Fibroblast of the aortic adventitia (primary cell): Measurements from ENCODE around the gene SMOC2. TPM values are rescaled to one million over a fixed set of nuclear protein-coding genes. Genes with fewer than 3 reads are reported as not detected.

Experiments used
- DNase-seq: peaks from one replicate; pipeline ENCODE4 v3.0.0-alpha.2; 2010; ENCODE audit warnings: low read depth
- H3K4me3 ChIP-seq: 2 replicates; pipeline ENCODE4 v1.5.1; 2011; ENCODE audit warnings: low read depth, mild to moderate bottlenecking, control low read depth, low read length, moderate library complexity
- total RNA-seq: library from RNA; depleted of rRNA; stranded (reverse); fragments of >200 nt; gene quantifications from 2 replicates; pipeline ENCODE4 v1.2.3, GENCODE V29; 2012; ENCODE audit warnings: low replicate concordance
- TF ChIP-seq, protein P1 (sequence below): IDR thresholded peaks from 2 replicates; pipeline ENCODE4 v1.5.1; 2011; ENCODE audit warnings: mild to moderate bottlenecking, low read length, control low read depth, inconsistent platforms; ENCODE audit not compliant: insufficient read depth

Gene SMOC2
- total RNA-seq, 1 donor, result 0.09 TPM

DNA sequence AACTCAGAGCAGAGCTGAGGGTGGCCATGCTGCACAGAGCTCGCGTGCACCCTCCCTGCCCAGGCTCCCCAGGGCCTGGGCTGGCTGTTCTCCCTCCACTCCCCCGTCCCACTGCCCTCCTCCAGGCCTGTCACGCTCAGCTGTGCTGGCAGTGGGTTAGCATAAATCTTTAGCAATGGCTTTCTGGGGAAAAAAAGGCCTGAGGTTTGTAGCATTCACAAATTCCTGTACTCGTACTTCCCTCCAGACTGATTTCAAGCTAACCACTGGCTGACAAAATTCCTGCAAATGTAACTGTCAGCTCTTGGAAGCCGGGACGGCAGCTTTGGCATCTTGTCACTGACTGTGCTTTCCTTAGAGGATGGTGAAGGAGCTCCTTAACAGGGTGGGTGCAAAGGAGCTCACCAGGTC lies 22.3 kb upstream of the SMOC2 start:
- TF ChIP-seq, protein P1, sequence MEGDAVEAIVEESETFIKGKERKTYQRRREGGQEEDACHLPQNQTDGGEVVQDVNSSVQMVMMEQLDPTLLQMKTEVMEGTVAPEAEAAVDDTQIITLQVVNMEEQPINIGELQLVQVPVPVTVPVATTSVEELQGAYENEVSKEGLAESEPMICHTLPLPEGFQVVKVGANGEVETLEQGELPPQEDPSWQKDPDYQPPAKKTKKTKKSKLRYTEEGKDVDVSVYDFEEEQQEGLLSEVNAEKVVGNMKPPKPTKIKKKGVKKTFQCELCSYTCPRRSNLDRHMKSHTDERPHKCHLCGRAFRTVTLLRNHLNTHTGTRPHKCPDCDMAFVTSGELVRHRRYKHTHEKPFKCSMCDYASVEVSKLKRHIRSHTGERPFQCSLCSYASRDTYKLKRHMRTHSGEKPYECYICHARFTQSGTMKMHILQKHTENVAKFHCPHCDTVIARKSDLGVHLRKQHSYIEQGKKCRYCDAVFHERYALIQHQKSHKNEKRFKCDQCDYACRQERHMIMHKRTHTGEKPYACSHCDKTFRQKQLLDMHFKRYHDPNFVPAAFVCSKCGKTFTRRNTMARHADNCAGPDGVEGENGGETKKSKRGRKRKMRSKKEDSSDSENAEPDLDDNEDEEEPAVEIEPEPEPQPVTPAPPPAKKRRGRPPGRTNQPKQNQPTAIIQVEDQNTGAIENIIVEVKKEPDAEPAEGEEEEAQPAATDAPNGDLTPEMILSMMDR, result no peak
- no peak for DNase-seq
- no peak overlapping the region for H3K4me3 ChIP-seq

GRCh38 chr6:168419569-168419968 lies 21.4 kb upstream of the SMOC2 start:
- H3K4me3 ChIP-seq, result no peak overlapping the region
- TF ChIP-seq, protein P1, result no peak
- no peak for DNase-seq

- H3K4me3 ChIP-seq, result no peak overlapping the region
- no peak for DNase-seq
- TF ChIP-seq, protein P1, result no peak
These were observed 20.9 kb upstream of the SMOC2 start for GRCh38 chr6:168420084-168420483.

GRCh38 chr6:168420706-168421105 lies 20.3 kb upstream of the SMOC2 start:
- no peak overlapping the region for H3K4me3 ChIP-seq
- no peak for DNase-seq
- TF ChIP-seq, protein P1, result no peak

GRCh38 chr6:168427184-168427583 lies 13.8 kb upstream of the SMOC2 start:
- TF ChIP-seq, protein P1, result no peak
- H3K4me3 ChIP-seq, result no peak overlapping the region
- no peak for DNase-seq

DNA sequence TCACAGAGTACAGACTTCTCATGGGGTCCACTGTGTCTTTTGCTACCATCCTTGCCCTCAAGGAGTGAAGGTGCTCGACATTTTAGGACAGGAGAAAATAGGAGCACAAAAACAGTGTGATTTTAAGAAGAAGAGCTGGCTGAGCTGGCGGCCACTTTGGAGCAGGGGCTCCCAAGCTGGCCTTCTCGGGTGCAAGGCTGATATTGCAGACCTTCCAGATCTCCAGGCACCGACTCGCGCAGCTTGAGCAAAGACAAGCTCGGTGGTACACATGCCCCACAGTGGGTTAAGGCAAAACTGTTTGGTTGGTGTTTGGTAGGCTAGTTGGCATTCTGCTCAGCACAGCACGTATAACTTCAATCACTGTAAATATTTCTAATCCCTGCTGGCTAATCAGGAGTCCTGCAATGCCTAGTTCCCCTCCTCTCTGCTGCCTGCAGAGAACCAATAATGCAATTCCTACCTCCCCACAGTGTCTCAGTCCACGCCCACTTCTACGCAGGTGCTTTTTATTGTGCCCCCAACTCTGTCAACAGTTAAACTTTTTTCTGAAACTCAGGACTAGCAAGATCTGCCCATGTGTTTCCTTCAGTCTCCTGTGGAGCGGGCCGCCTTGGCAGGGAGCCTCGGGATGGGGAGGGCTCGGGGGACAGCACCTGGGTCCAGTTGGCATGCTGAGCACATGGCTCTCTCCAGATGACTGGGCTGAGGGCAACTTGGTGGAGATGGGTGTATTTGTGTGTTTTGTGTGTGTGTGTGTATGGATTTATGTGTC lies 12.7 kb upstream of the SMOC2 start:
- TF ChIP-seq, protein P1, result no peak
- no peak overlapping the region for H3K4me3 ChIP-seq
- no peak for DNase-seq

GRCh38 chr6:168428863-168429262 lies 12.1 kb upstream of the SMOC2 start:
- DNase-seq, result no peak
- H3K4me3 ChIP-seq, result no peak overlapping the region
- TF ChIP-seq, protein P1, result no peak
